RWPE2 (cell line): Measurements from ENCODE around the gene HDAC4.

Experiments
- ATAC-seq: fragments of 200-7000 bp; cut with Tn5 transposase; 3 replicates; pipeline ENCODE4 v1.9.1; 2021; ENCODE audit warnings: low read depth
- DNase-seq: peaks from one replicate; pipeline ENCODE4 v3.0.0-alpha.2; 2020; ENCODE audit warnings: low spot score
- H3K27ac ChIP-seq: fragments of 450-650 bp; 2 replicates; pipeline ENCODE4 v1.5.1; 2017; ENCODE audit warnings: mild to moderate bottlenecking; ENCODE audit not compliant: poor library complexity, severe bottlenecking
- H3K27me3 ChIP-seq: fragments of 250-450 bp; sonication (Bioruptor Pico); 2 replicates; pipeline ENCODE4 v1.5.1; 2021; ENCODE audit warnings: mild to moderate bottlenecking, moderate library complexity; ENCODE audit not compliant: insufficient read depth, poor library complexity, severe bottlenecking
- H3K36me3 ChIP-seq: fragments of 250-450 bp; sonication (Bioruptor Pico); 2 replicates; pipeline ENCODE4 v1.5.1; 2020; ENCODE audit warnings: low read depth, mild to moderate bottlenecking, moderate library complexity
- H3K4me1 ChIP-seq: fragments of 250-450 bp; sonication (Bioruptor Pico); 2 replicates; pipeline ENCODE4 v1.5.1; 2021; ENCODE audit warnings: mild to moderate bottlenecking, moderate library complexity; ENCODE audit not compliant: insufficient read depth, poor library complexity, severe bottlenecking
- H3K4me3 ChIP-seq: fragments of 250-450 bp; sonication (Bioruptor Pico); 2 replicates; pipeline ENCODE4 v1.5.1; 2021; ENCODE audit warnings: mild to moderate bottlenecking, moderate library complexity; ENCODE audit not compliant: severe bottlenecking
- H3K9me3 ChIP-seq: fragments of 250-450 bp; sonication (Bioruptor Pico); 2 replicates; pipeline ENCODE4 v1.5.1; 2021; ENCODE audit warnings: mild to moderate bottlenecking, moderate library complexity; ENCODE audit not compliant: severe bottlenecking
- CTCF ChIP-seq: fragments of 450-650 bp; IDR thresholded peaks from one replicate; pipeline ENCODE4 v1.5.1; 2017; ENCODE audit warnings: mild to moderate bottlenecking, moderate library complexity; ENCODE audit not compliant: poor library complexity, severe bottlenecking

The HDAC4 gene

GRCh38 chr2:239138610-239139009 is 262.2 kb downstream of the HDAC4 start:
- peaks cover under 1% of the 10 kb centered on the region; the same call in 1 of the 2 replicates for H3K36me3 ChIP-seq
- H3K4me3 ChIP-seq = no peak overlapping the region
- H3K4me1 ChIP-seq = no peaks in the 10 kb centered on the region
- ATAC-seq (no peak), DNase-seq (no peak)
- H3K9me3 ChIP-seq = no peaks in the 10 kb centered on the region
- H3K27me3 ChIP-seq = no peaks in the 10 kb centered on the region
- no peak for TF ChIP-seq CTCF
- no peak overlapping the region for H3K27ac ChIP-seq

- Histone ChIP-seq H3K4me1 (no peaks in the 10 kb centered on the region), H3K9me3 (no peaks in the 10 kb centered on the region), H3K27me3 (no peaks in the 10 kb centered on the region), H3K4me3 (no peak overlapping the region), H3K27ac (no peak overlapping the region), H3K36me3 (no peaks in the 10 kb centered on the region)
- no peak for DNase-seq
- no peak for TF ChIP-seq CTCF
- no peak for ATAC-seq
Observed at GRCh38 chr2:239137898-239138283, 262.9 kb downstream of the HDAC4 start.

GRCh38 chr2:239137165-239137897 is 263.5 kb downstream of the HDAC4 start:
- ATAC-seq (no peak), DNase-seq (no peak)
- H3K36me3 ChIP-seq = no peaks in the 10 kb centered on the region
- no peak overlapping the region for H3K4me3 ChIP-seq
- no peaks in the 10 kb centered on the region for H3K9me3 ChIP-seq
- no peaks in the 10 kb centered on the region for H3K4me1 ChIP-seq
- TF ChIP-seq CTCF = no peak
- H3K27ac ChIP-seq = no peak overlapping the region
- no peaks in the 10 kb centered on the region for H3K27me3 ChIP-seq

- Histone ChIP-seq H3K27ac (no peak overlapping the region), H3K27me3 (no peaks in the 10 kb centered on the region), H3K9me3 (no peaks in the 10 kb centered on the region), H3K36me3 (no peaks in the 10 kb centered on the region), H3K4me1 (no peaks in the 10 kb centered on the region), H3K4me3 (no peak overlapping the region)
- no peak for TF ChIP-seq CTCF
- no peak for ATAC-seq
- no peak for DNase-seq
Observed at GRCh38 chr2:239136762-239137161, 264.1 kb downstream of the HDAC4 start.

- no peaks in the 10 kb centered on the region for H3K9me3 ChIP-seq
- DNase-seq (no peak), ATAC-seq (no peak)
- no peaks in the 10 kb centered on the region for H3K27me3 ChIP-seq
- no peaks in the 10 kb centered on the region for H3K4me1 ChIP-seq
- no peak overlapping the region for H3K4me3 ChIP-seq
- H3K27ac ChIP-seq = no peak overlapping the region
- TF ChIP-seq CTCF = no peak
- no peaks in the 10 kb centered on the region for H3K36me3 ChIP-seq
Observed at GRCh38 chr2:239136203-239136602, 264.6 kb downstream of the HDAC4 start.
